Transverse colon (tissue), 4 donors: ENCODE measurements around the gene RSF1.

Experiments used
- EP300 ChIP-seq: sonication (generic); formaldehyde crosslinking; IDR thresholded peaks from one replicate; pipeline ENCODE4 v1.6.1; 2017; ENCODE audit warnings: antibody characterized with exemption, low read depth
- POLR2A ChIP-seq: fragments of 450-650 bp; IDR thresholded peaks from one replicate; pipeline ENCODE4 v1.6.1; 2016; ENCODE audit warnings: antibody characterized with exemption, mild to moderate bottlenecking, moderate library complexity
- POLR2AphosphoS5 ChIP-seq, 3 donors: sonication (generic); formaldehyde crosslinking; IDR thresholded peaks; one replicate each; pipeline ENCODE4 v1.6.1; 2016; ENCODE audit warnings: antibody characterized with exemption in 3 of 3
- TF ChIP-seq, protein P1 (sequence below), 5 experiments: fragments of 200-600 bp in 3 of 5; fragments of 450-650 bp in 2 of 5; sonication (generic) in 3 of 5; IDR thresholded peaks; 1 replicate in 2 of 5; 2 replicates in 3 of 5; pipeline ENCODE4 v1.5.1; 2016 to 2017; ENCODE audit warnings: antibody characterized with exemption in 5 of 5, inconsistent platforms in 3 of 5, mild to moderate bottlenecking in 2 of 5, moderate library complexity in 1 of 5

DNA sequence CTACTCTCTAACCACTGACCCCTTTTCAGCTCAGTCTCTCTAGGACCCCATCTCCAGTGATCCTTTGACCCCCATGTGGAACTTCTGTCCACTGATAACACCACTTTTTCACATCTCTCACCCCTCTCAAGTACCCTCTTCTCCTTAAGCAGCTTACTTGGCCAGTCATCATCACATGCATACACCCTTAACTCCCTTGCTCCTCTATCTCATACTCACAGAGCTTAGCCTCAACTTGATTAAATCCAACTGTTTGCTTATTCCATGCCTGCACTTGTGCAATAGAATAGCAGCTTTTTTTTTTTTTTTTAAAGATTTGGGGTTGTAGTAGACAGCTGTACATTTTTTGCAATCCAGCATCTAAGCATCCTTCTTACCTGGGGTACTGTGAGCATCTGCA, 208.6 kb downstream of the RSF1 start:
- TF ChIP-seq, protein P1, sequence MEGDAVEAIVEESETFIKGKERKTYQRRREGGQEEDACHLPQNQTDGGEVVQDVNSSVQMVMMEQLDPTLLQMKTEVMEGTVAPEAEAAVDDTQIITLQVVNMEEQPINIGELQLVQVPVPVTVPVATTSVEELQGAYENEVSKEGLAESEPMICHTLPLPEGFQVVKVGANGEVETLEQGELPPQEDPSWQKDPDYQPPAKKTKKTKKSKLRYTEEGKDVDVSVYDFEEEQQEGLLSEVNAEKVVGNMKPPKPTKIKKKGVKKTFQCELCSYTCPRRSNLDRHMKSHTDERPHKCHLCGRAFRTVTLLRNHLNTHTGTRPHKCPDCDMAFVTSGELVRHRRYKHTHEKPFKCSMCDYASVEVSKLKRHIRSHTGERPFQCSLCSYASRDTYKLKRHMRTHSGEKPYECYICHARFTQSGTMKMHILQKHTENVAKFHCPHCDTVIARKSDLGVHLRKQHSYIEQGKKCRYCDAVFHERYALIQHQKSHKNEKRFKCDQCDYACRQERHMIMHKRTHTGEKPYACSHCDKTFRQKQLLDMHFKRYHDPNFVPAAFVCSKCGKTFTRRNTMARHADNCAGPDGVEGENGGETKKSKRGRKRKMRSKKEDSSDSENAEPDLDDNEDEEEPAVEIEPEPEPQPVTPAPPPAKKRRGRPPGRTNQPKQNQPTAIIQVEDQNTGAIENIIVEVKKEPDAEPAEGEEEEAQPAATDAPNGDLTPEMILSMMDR (IDR thresholded peaks at IDR 0.05), result no peak
- TF ChIP-seq POLR2A (no peak), POLR2AphosphoS5 (IDR thresholded peaks at IDR 0.05) (no peak), EP300 (no peak)
